DND-41 (cell line): ENCODE results near the gene RUVBL2.

Source experiments
- ATAC-seq: fragments of 200-7000 bp; cut with Tn5 transposase; 3 replicates; pipeline ENCODE4 v1.9.1; 2021; ENCODE audit warnings: low read depth; ENCODE audit not compliant: insufficient read depth
- DNase-seq: peaks from one replicate; pipeline ENCODE4 v3.0.0-alpha.2; 2020
- H2AFZ ChIP-seq: 2 replicates; pipeline ENCODE4 v1.6.0; 2012; ENCODE audit warnings: low read depth, low read length
- H3K27ac ChIP-seq: 2 replicates; pipeline ENCODE4 v1.5.1; 2012; ENCODE audit warnings: low read length, inconsistent platforms
- H3K27me3 ChIP-seq: fragments of 200-600 bp; sonication (generic); 2 replicates; pipeline ENCODE4 v1.6.0; 2012; ENCODE audit warnings: low read length, mild to moderate bottlenecking, inconsistent platforms; ENCODE audit not compliant: insufficient read depth, poor library complexity
- H3K36me3 ChIP-seq: 2 replicates; pipeline ENCODE4 v1.5.1; 2012; ENCODE audit warnings: low read length, inconsistent platforms; ENCODE audit not compliant: insufficient read depth
- H3K4me1 ChIP-seq: 2 replicates; pipeline ENCODE4 v1.5.1; 2012; ENCODE audit warnings: mild to moderate bottlenecking, low read length; ENCODE audit not compliant: insufficient read depth
- H3K4me2 ChIP-seq: 2 replicates; pipeline ENCODE4 v1.6.0; 2012; ENCODE audit warnings: mild to moderate bottlenecking, moderate library complexity, low read length, inconsistent platforms; ENCODE audit not compliant: insufficient read depth
- H3K4me3 ChIP-seq, 2 experiments: fragments of 200-600 bp in 1 of 2; shearing (Covaris generic) in 1 of 2; 2 replicates each; pipeline ENCODE4 v1.5.1; 2012 to 2016; ENCODE audit warnings: inconsistent platforms in 2 of 2, low read length in 2 of 2, mild to moderate bottlenecking in 2 of 2, low read depth in 1 of 2, moderate library complexity in 1 of 2
- H3K79me2 ChIP-seq: 2 replicates; pipeline ENCODE4 v1.6.0; 2012; ENCODE audit warnings: low read length, inconsistent platforms; ENCODE audit not compliant: insufficient read depth
- H3K9ac ChIP-seq: 2 replicates; pipeline ENCODE4 v1.6.0; 2012; ENCODE audit warnings: low read depth, mild to moderate bottlenecking, inconsistent platforms, low read length, moderate library complexity
- H3K9me3 ChIP-seq: 2 replicates; pipeline ENCODE4 v1.5.1; 2012; ENCODE audit warnings: low read length, moderate library complexity, mild to moderate bottlenecking, inconsistent platforms; ENCODE audit not compliant: insufficient read depth, severe bottlenecking
- H4K20me1 ChIP-seq: 2 replicates; pipeline ENCODE4 v1.6.0; 2012; ENCODE audit warnings: low read length; ENCODE audit not compliant: insufficient read depth
- EZH2 ChIP-seq: IDR thresholded peaks from 3 replicates; pipeline ENCODE4 v1.6.1; 2012; ENCODE audit warnings: borderline replicate concordance, low read depth, mild to moderate bottlenecking, moderate library complexity, low read length, inconsistent platforms; ENCODE audit not compliant: severe bottlenecking
- TF ChIP-seq, protein P1 (sequence below): IDR thresholded peaks from 2 replicates; pipeline ENCODE4 v1.5.1; 2012; ENCODE audit warnings: borderline replicate concordance, low read length, moderate library complexity, mild to moderate bottlenecking; ENCODE audit not compliant: poor library complexity, severe bottlenecking; ENCODE audit errors: extremely low read depth

Gene RUVBL2

DNA sequence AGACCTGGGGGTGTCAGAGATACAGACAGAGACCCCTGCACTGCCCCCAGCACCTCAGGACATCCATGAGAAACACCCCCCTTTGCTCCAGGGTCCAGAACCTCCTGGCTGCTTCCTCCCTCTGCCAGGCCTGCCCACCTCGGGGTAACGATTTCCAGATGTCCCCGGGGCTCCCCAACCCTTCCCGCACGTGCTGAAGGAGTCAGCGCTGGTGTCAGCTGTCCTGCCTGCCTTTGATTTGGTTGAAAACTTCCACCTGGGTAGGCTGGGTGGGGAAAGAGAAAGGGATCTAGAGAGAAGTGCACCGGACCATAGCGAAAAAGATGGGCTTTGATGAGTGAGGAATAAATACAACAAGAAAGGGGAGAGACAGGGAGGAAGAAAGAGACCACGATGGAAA is 65.4 kb downstream of the RUVBL2 start:
- Histone ChIP-seq H3K27ac (no peak overlapping the region), H3K9me3 (no peaks in the 10 kb centered on the region), H3K79me2 (no peaks in the 10 kb centered on the region), H3K36me3 (no peaks in the 10 kb centered on the region), H3K4me3 (no peak overlapping the region), H3K4me2 (no peak overlapping the region), H3K4me1 (no peaks in the 10 kb centered on the region), H4K20me1 (no peaks in the 10 kb centered on the region), H3K9ac (no peak overlapping the region), H3K27me3 (peaks cover 4% of the 10 kb centered on the region), H2AFZ (no peak overlapping the region)
- TF ChIP-seq EZH2: no peak
- TF ChIP-seq, protein P1, sequence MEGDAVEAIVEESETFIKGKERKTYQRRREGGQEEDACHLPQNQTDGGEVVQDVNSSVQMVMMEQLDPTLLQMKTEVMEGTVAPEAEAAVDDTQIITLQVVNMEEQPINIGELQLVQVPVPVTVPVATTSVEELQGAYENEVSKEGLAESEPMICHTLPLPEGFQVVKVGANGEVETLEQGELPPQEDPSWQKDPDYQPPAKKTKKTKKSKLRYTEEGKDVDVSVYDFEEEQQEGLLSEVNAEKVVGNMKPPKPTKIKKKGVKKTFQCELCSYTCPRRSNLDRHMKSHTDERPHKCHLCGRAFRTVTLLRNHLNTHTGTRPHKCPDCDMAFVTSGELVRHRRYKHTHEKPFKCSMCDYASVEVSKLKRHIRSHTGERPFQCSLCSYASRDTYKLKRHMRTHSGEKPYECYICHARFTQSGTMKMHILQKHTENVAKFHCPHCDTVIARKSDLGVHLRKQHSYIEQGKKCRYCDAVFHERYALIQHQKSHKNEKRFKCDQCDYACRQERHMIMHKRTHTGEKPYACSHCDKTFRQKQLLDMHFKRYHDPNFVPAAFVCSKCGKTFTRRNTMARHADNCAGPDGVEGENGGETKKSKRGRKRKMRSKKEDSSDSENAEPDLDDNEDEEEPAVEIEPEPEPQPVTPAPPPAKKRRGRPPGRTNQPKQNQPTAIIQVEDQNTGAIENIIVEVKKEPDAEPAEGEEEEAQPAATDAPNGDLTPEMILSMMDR: no peak
- ATAC-seq: no peak
- DNase-seq: no peak

GRCh38 chr19:49061000-49061399 is 67.3 kb downstream of the RUVBL2 start:
- no peak overlapping the region for H3K27ac ChIP-seq
- H3K4me1 ChIP-seq: no peaks in the 10 kb centered on the region
- DNase-seq: no peak
- H3K4me2 ChIP-seq: no peak overlapping the region
- no peaks in the 10 kb centered on the region for H3K9me3 ChIP-seq
- peaks cover 9% of the 10 kb centered on the region for H3K27me3 ChIP-seq
- H4K20me1 ChIP-seq: no peaks in the 10 kb centered on the region
- no peaks in the 10 kb centered on the region for H3K36me3 ChIP-seq
- H3K4me3 ChIP-seq: no peak overlapping the region
- no peak overlapping the region for H2AFZ ChIP-seq
- TF ChIP-seq, protein P1: no peak
- TF ChIP-seq EZH2: no peak
- no peak overlapping the region for H3K9ac ChIP-seq
- H3K79me2 ChIP-seq: no peaks in the 10 kb centered on the region
- no peak for ATAC-seq

- no peak overlapping the region for H2AFZ ChIP-seq
Measured at GRCh38 chr19:49061445-49061844, 67.8 kb downstream of the RUVBL2 start.

More at GRCh38 chr19:49061445-49061844, 67.8 kb downstream of the RUVBL2 start:
- no peaks in the 10 kb centered on the region for H4K20me1 ChIP-seq
- no peak for DNase-seq
- H3K27ac ChIP-seq: no peak overlapping the region
- no peak for TF ChIP-seq EZH2
- TF ChIP-seq, protein P1: no peak
- H3K36me3 ChIP-seq: no peaks in the 10 kb centered on the region
- H3K4me2 ChIP-seq: no peak overlapping the region
- no peak overlapping the region for H3K4me3 ChIP-seq
- no peaks in the 10 kb centered on the region for H3K9me3 ChIP-seq
- no peaks in the 10 kb centered on the region for H3K4me1 ChIP-seq
- H3K27me3 ChIP-seq: peaks cover 10% of the 10 kb centered on the region
- H3K79me2 ChIP-seq: no peaks in the 10 kb centered on the region
- H3K9ac ChIP-seq: no peak overlapping the region
- no peak for ATAC-seq
